ENCODE results near the gene KLHL24.
"Not testable (repeated sequence)": the region's sequence is repeated elsewhere in the genome, so short reads cannot be mapped to it uniquely, and the experiment has no call there.

KLHL24 gene

DNA sequence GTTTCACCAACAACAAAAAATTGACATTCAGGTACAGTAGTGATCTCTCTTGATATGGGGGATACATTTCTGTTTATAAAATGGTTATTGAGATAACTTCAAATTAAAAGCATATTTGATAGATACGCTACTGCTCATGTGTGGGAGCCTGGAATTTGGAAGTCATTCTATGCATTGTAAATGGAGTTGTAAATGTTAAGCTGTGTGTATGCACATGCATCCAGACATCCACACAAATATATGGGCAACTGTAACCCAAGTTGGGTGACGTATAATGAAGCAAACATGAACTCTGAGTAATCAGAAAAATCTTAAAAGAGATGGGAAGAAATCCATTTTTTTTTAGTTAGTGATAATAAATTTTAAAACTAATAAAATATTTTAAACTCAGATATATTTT, 9.8 kb downstream of the KLHL24 start:
- peaks cover 26% of the 10 kb centered on the region for H3K36me3 Mint-ChIP-seq
- H3K4me3 Mint-ChIP-seq = no peak overlapping the region
- peaks cover 29% of the 10 kb centered on the region for H3K4me1 Mint-ChIP-seq (ENCODE audit: low read depth)
- H3K27me3 Mint-ChIP-seq = no peaks in the 10 kb centered on the region
- H3K27ac Mint-ChIP-seq = peak overlapping the region; percentile 5
- peaks cover under 1% of the 10 kb centered on the region for H3K9me3 Mint-ChIP-seq (ENCODE audit: low read depth)

DNA sequence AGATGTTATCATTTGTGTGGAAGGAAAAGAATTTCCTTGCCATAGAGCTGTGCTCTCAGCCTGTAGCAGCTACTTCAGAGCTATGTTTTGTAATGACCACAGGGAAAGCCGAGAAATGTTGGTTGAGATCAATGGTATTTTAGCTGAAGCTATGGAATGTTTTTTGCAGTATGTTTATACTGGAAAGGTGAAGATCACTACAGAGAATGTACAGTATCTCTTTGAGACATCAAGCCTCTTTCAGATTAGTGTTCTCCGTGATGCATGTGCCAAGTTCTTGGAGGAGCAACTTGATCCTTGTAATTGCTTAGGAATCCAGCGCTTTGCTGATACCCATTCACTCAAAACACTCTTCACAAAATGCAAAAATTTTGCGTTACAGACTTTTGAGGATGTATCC, 15.1 kb downstream of the KLHL24 start:
- Mint-ChIP-seq H3K9me3 (ENCODE audit: low read depth) (peaks cover 10% of the 10 kb centered on the region), H3K27me3 (no peaks in the 10 kb centered on the region), H3K4me3 (no peak overlapping the region), H3K27ac (no peak overlapping the region), H3K4me1 (ENCODE audit: low read depth) (peaks cover 2% of the 10 kb centered on the region), H3K36me3 (peaks cover 47% of the 10 kb centered on the region)

- H3K4me3 Mint-ChIP-seq = peak overlapping the region; percentile 45
- peaks cover 10% of the 10 kb centered on the region for H3K9me3 Mint-ChIP-seq (ENCODE audit: low read depth)
- no peaks in the 10 kb centered on the region for H3K27me3 Mint-ChIP-seq
- H3K4me1 Mint-ChIP-seq (ENCODE audit: low read depth) = peaks cover 13% of the 10 kb centered on the region
- H3K27ac Mint-ChIP-seq = no peak overlapping the region
- peaks cover 53% of the 10 kb centered on the region for H3K36me3 Mint-ChIP-seq
These were observed 18.0 kb downstream of the KLHL24 start for GRCh38 chr3:183653209-183654064.

- H3K4me3 Mint-ChIP-seq = no peak overlapping the region
- H3K36me3 Mint-ChIP-seq = peaks cover 49% of the 10 kb centered on the region
- peaks cover 10% of the 10 kb centered on the region for H3K9me3 Mint-ChIP-seq (ENCODE audit: low read depth)
- peaks cover 17% of the 10 kb centered on the region for H3K4me1 Mint-ChIP-seq (ENCODE audit: low read depth)
- H3K27ac Mint-ChIP-seq = no peak overlapping the region
- no peaks in the 10 kb centered on the region for H3K27me3 Mint-ChIP-seq
These were observed 19.3 kb downstream of the KLHL24 start for GRCh38 chr3:183654727-183655126.

GRCh38 chr3:183662099-183662498, 26.7 kb downstream of the KLHL24 start:
- Mint-ChIP-seq H3K9me3 (ENCODE audit: low read depth) (no peaks in the 10 kb centered on the region), H3K4me1 (ENCODE audit: low read depth) (peaks cover 34% of the 10 kb centered on the region), H3K27me3 (no peaks in the 10 kb centered on the region), H3K36me3 (peaks cover 24% of the 10 kb centered on the region), H3K27ac (no peak overlapping the region), H3K4me3 (no peak overlapping the region)

GRCh38 chr3:183664913-183665381, 29.5 kb downstream of the KLHL24 start:
- Mint-ChIP-seq H3K9me3 (ENCODE audit: low read depth) (no peaks in the 10 kb centered on the region), H3K27me3 (no peaks in the 10 kb centered on the region), H3K4me1 (ENCODE audit: low read depth) (peaks cover 22% of the 10 kb centered on the region), H3K36me3 (peaks cover 15% of the 10 kb centered on the region), H3K4me3 (no peak overlapping the region), H3K27ac (no peak overlapping the region)

GRCh38 chr3:183680061-183680460, 44.6 kb downstream of the KLHL24 start:
- Mint-ChIP-seq H3K4me1 (ENCODE audit: low read depth) (peaks cover 1% of the 10 kb centered on the region), H3K27me3 (no peaks in the 10 kb centered on the region), H3K36me3 (no peaks in the 10 kb centered on the region), H3K4me3 (no peak overlapping the region), H3K27ac (no peak overlapping the region), H3K9me3 (ENCODE audit: low read depth) (no peaks in the 10 kb centered on the region)

DNA sequence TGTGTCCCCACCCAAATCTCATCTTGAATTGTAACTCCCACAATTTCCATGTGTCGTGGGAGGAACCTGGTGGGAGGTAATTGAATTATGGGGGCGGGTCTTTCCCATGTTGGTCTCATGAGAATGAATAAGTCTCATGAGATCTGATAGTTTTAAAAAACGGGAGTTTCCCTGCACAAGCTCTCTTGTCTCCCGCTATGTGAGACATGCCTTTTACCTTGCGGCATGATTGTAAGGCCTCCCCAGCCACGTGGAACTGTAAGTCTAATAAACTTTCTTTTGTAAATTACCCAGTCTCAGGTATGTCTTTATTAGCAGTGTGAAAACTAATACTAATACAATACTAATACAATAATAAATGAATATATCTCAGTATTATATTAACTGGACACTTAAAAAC, 52.3 kb downstream of the KLHL24 start:
- Mint-ChIP-seq H3K36me3 (no peaks in the 10 kb centered on the region), H3K4me1 (ENCODE audit: low read depth) (no peaks in the 10 kb centered on the region)

GRCh38 chr3:183688874-183689273, 53.5 kb downstream of the KLHL24 start:
- Mint-ChIP-seq H3K9me3 (ENCODE audit: low read depth) (no peaks in the 10 kb centered on the region), H3K36me3 (no peaks in the 10 kb centered on the region), H3K4me3 (no peak overlapping the region), H3K27ac (no peak overlapping the region), H3K27me3 (no peaks in the 10 kb centered on the region), H3K4me1 (ENCODE audit: low read depth) (no peaks in the 10 kb centered on the region)

More for the DNA sequence above, 52.3 kb downstream of the KLHL24 start:
- Mint-ChIP-seq H3K4me3 (no peak overlapping the region), H3K27ac (no peak overlapping the region), H3K9me3 (ENCODE audit: low read depth) (no peaks in the 10 kb centered on the region), H3K27me3 (no peaks in the 10 kb centered on the region)

DNA sequence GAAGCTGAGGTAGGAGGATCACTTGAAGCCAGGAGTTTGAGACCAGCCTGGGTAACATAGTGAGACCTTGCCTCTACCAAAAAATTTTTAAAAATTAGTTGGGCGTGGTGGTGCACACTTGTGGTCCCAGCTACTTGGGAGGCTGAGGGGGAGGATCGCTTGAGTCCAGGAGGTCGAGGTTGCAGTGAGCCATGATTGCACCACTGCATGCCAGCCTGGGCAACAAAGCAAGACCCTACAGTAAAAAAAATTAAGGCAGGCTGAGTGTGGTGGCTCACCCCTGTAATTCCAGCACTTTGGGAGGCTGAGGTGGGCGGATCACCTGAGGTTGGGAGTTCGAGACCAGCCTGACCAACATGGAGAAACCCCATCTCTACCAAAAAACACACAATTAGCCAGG, 54.2 kb downstream of the KLHL24 start:
- not testable (repeated sequence) for H3K27me3 Mint-ChIP-seq; H3K27ac Mint-ChIP-seq; H3K4me3 Mint-ChIP-seq; H3K9me3 Mint-ChIP-seq (ENCODE audit: low read depth); H3K36me3 Mint-ChIP-seq; H3K4me1 Mint-ChIP-seq (ENCODE audit: low read depth)

GRCh38 chr3:183690402-183690995, 55.1 kb downstream of the KLHL24 start:
- no peak overlapping the region for H3K4me3 Mint-ChIP-seq
- H3K9me3 Mint-ChIP-seq (ENCODE audit: low read depth) = no peaks in the 10 kb centered on the region
- H3K4me1 Mint-ChIP-seq (ENCODE audit: low read depth) = no peaks in the 10 kb centered on the region
- H3K27ac Mint-ChIP-seq = no peak overlapping the region
- no peaks in the 10 kb centered on the region for H3K36me3 Mint-ChIP-seq
- H3K27me3 Mint-ChIP-seq = no peaks in the 10 kb centered on the region

DNA sequence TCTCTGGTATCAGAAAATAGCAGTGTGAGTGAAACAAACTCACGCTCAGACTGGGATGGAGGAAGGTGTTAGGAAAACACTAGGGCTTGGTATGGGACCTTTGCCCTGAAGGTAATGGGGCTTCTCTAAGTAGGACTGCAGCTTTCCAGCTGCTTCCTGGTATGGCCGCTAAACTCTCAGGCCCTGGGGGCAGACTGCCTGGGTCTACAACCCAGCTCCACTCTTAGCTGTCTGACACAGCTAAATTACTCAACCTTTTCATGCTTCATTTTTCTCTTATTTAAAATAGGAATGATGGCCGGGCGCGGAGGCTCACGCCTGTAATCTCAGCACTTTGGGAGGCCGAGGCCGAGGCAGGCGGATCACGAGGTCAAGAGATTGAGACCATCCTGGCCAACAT, 57.0 kb downstream of the KLHL24 start:
- Mint-ChIP-seq H3K36me3 (no peaks in the 10 kb centered on the region), H3K4me3 (no peak overlapping the region), H3K4me1 (ENCODE audit: low read depth) (peaks cover 5% of the 10 kb centered on the region), H3K9me3 (ENCODE audit: low read depth) (no peaks in the 10 kb centered on the region), H3K27ac (no peak overlapping the region), H3K27me3 (no peaks in the 10 kb centered on the region)

GRCh38 chr3:183695569-183696364, 60.3 kb downstream of the KLHL24 start:
- Mint-ChIP-seq H3K27me3 (no peaks in the 10 kb centered on the region), H3K4me3 (no peak overlapping the region), H3K4me1 (ENCODE audit: low read depth) (peaks cover 28% of the 10 kb centered on the region), H3K9me3 (ENCODE audit: low read depth) (no peaks in the 10 kb centered on the region), H3K36me3 (peaks cover 3% of the 10 kb centered on the region), H3K27ac (no peak overlapping the region)

- H3K4me3 Mint-ChIP-seq = peak overlapping the region; percentile 94
- H3K4me1 Mint-ChIP-seq (ENCODE audit: low read depth) = peaks cover 33% of the 10 kb centered on the region
These were observed 61.7 kb downstream of the KLHL24 start for GRCh38 chr3:183697123-183697609.

More at GRCh38 chr3:183697123-183697609, 61.7 kb downstream of the KLHL24 start:
- peaks cover 7% of the 10 kb centered on the region for H3K36me3 Mint-ChIP-seq
- H3K27me3 Mint-ChIP-seq = no peaks in the 10 kb centered on the region
- peak overlapping the region; percentile 94 for H3K27ac Mint-ChIP-seq
- H3K9me3 Mint-ChIP-seq (ENCODE audit: low read depth) = no peaks in the 10 kb centered on the region

All from activated naive CD8-positive, alpha-beta T cell (primary cell).